Measurements from ENCODE around the gene PLEKHG5.
"Not testable (repeated sequence)": the region's sequence is repeated elsewhere in the genome, so short reads cannot be mapped to it uniquely, and the experiment has no call there.

The PLEKHG5 gene

GRCh38 chr1:6445062-6445763, 46.3 kb downstream of the PLEKHG5 start:
- peak; percentile 52 for DNase-seq

GRCh38 chr1:6444377-6444776, 47.1 kb downstream of the PLEKHG5 start:
- no peak for DNase-seq

GRCh38 chr1:6443339-6444115, 47.9 kb downstream of the PLEKHG5 start:
- no peak for DNase-seq

GRCh38 chr1:6441586-6441985, 49.9 kb downstream of the PLEKHG5 start:
- no peak for DNase-seq

GRCh38 chr1:6440198-6441126, 51.0 kb downstream of the PLEKHG5 start:
- DNase-seq, result peak; percentile 83

GRCh38 chr1:6438047-6438525, 53.4 kb downstream of the PLEKHG5 start:
- DNase-seq, result peak; percentile 79

GRCh38 chr1:6437012-6437700, 54.3 kb downstream of the PLEKHG5 start:
- DNase-seq, result not testable (repeated sequence)

- DNase-seq, result not testable (repeated sequence)
Measured at GRCh38 chr1:6436277-6436676, 55.2 kb downstream of the PLEKHG5 start.

GRCh38 chr1:6435547-6435946, 55.9 kb downstream of the PLEKHG5 start:
- no peak for DNase-seq

- no peak for DNase-seq
Measured at GRCh38 chr1:6435129-6435528, 56.3 kb downstream of the PLEKHG5 start.

- DNase-seq, result no peak
Measured at GRCh38 chr1:6434186-6434585, 57.3 kb downstream of the PLEKHG5 start.

- DNase-seq, result not testable (repeated sequence)
Measured at GRCh38 chr1:6431645-6432579, 59.6 kb downstream of the PLEKHG5 start.

- not testable (repeated sequence) for DNase-seq
Measured at GRCh38 chr1:6429660-6430411, 61.6 kb downstream of the PLEKHG5 start.

GRCh38 chr1:6428453-6428852, 63.0 kb downstream of the PLEKHG5 start:
- DNase-seq, result not testable (repeated sequence)

- DNase-seq, result no peak
Measured at GRCh38 chr1:6427441-6428390, 63.8 kb downstream of the PLEKHG5 start.

GRCh38 chr1:6426972-6427350, 64.5 kb downstream of the PLEKHG5 start:
- DNase-seq, result no peak

- DNase-seq, result no peak
Measured at GRCh38 chr1:6426277-6426971, 65.0 kb downstream of the PLEKHG5 start.

- DNase-seq, result no peak
Measured at GRCh38 chr1:6425658-6426057, 65.8 kb downstream of the PLEKHG5 start.
